ENCODE data around the gene CBY3.

GRCh38 chr5:179680014-179680779, 637 bp downstream of the CBY3 start:
- TF ChIP-seq TAF1 (IDR thresholded peaks at IDR 0.05; ENCODE audit: borderline replicate concordance, insufficient read depth, low read length) (no peak), POLR2AphosphoS5 (IDR thresholded peaks at IDR 0.05; ENCODE audit: low read depth, low read length) (no peak)
